Measurements from ENCODE around the gene ALKBH5. TPM values are rescaled to one million over a fixed set of nuclear protein-coding genes. Genes with fewer than 3 reads are reported as not detected.

ALKBH5 gene
- total RNA-seq, 1 donor from 2014 or later: 100 TPM

- intact Hi-C loops (cut with micrococcal nuclease): no loop called here
Measured at GRCh38 chr17:18157354-18157985, 26.2 kb upstream of the ALKBH5 start.

GRCh38 chr17:18158022-18158600 lies 25.5 kb upstream of the ALKBH5 start:
- intact Hi-C loops (cut with micrococcal nuclease): loop anchor here (1.0 kb wide), 2 partner anchors 17 to 25 kb away; partner anchors contain the start of gene ALKBH5

- intact Hi-C loops (cut with micrococcal nuclease): no loop called here
Measured at GRCh38 chr17:18159551-18160120, 24.0 kb upstream of the ALKBH5 start.

- intact Hi-C loops (cut with micrococcal nuclease): no loop called here
Measured at GRCh38 chr17:18160128-18160856, 23.3 kb upstream of the ALKBH5 start.

- intact Hi-C loops (cut with micrococcal nuclease): no loop called here
Measured at GRCh38 chr17:18161207-18162145, 22.2 kb upstream of the ALKBH5 start.

GRCh38 chr17:18163547-18163946 lies 20.1 kb upstream of the ALKBH5 start:
- intact Hi-C loops (cut with micrococcal nuclease): no loop called here

GRCh38 chr17:18166894-18167293 lies 16.7 kb upstream of the ALKBH5 start:
- intact Hi-C loops (cut with micrococcal nuclease): no loop called here

- intact Hi-C loops (cut with micrococcal nuclease): no loop called here
Measured at GRCh38 chr17:18167421-18167820, 16.2 kb upstream of the ALKBH5 start.

GRCh38 chr17:18172531-18173278 lies 10.9 kb upstream of the ALKBH5 start:
- intact Hi-C loops (cut with micrococcal nuclease): no loop called here

- intact Hi-C loops (cut with micrococcal nuclease): no loop called here
Measured at GRCh38 chr17:18173740-18174139, 9.9 kb upstream of the ALKBH5 start.

GRCh38 chr17:18176176-18176575 lies 7.5 kb upstream of the ALKBH5 start:
- intact Hi-C loops (cut with micrococcal nuclease): no loop called here

- intact Hi-C loops (cut with micrococcal nuclease): no loop called here
Measured at GRCh38 chr17:18177133-18177532, 6.5 kb upstream of the ALKBH5 start.

GRCh38 chr17:18177722-18178121 lies 5.9 kb upstream of the ALKBH5 start:
- intact Hi-C loops (cut with micrococcal nuclease): no loop called here

GRCh38 chr17:18179196-18179595 lies 4.4 kb upstream of the ALKBH5 start:
- intact Hi-C loops (cut with micrococcal nuclease): no loop called here

GRCh38 chr17:18179804-18180203 lies 3.8 kb upstream of the ALKBH5 start:
- intact Hi-C loops (cut with micrococcal nuclease): loop anchor here (5.0 kb wide), 5 partner anchors 343 to 1197 kb away; partner anchors contain the start of genes MAPK7, RAI1, SREBF1 and TVP23B

GRCh38 chr17:18181358-18181757 lies 2.3 kb upstream of the ALKBH5 start:
- intact Hi-C loops (cut with micrococcal nuclease): loop anchor here (5.0 kb wide), 5 partner anchors 344 to 1196 kb away; partner anchors contain the start of genes MAPK7, RAI1, SREBF1 and TVP23B

- intact Hi-C loops (cut with micrococcal nuclease): loop anchor here (2.0 to 5.0 kb wide), 6 partner anchors 180 to 1195 kb away; partner anchors contain the start of genes MAPK7, RAI1, SHMT1 and SREBF1
Measured at GRCh38 chr17:18182110-18182977, 1.3 kb upstream of the ALKBH5 start.

GRCh38 chr17:18182978-18183333 lies 672 bp upstream of the ALKBH5 start:
- intact Hi-C loops (cut with micrococcal nuclease): loop anchor here (1.0 to 5.0 kb wide), 16 partner anchors 25 to 1194 kb away; partner anchors contain the start of genes ATPAF2, DRC3, DRG2 and GID4
